ENCODE results near the gene WDPCP. TPM values are rescaled to one million over a fixed set of nuclear protein-coding genes. Genes with fewer than 3 reads are reported as not detected.

WDPCP gene
- total RNA-seq, 3 donors from 2014 or later (not counting 1 experiment from before 2014, with no cell fraction given), result 22.0 to 23.7 (median 22.9) TPM

- Mint-ChIP-seq H3K9me3 (no peaks in the 10 kb centered on the region), H3K27ac (no peak overlapping the region), H3K27me3 (ENCODE audit: low read depth in 2 of 2) (no peaks in the 10 kb centered on the region), H3K36me3 (no peaks in the 10 kb centered on the region), H3K4me1 (no peaks in the 10 kb centered on the region), H3K4me3 (no peak overlapping the region)
- no peaks in the 10 kb centered on the region for H3K27me3 ChIP-seq (ENCODE audit: control insufficient read depth, insufficient read depth, low read length)
- intact Hi-C loops (cut with micrococcal nuclease), result no loop called here
- no peaks in the 10 kb centered on the region for H3K9me3 ChIP-seq (ENCODE audit: control insufficient read depth, insufficient read depth, low read length)
- no peak for DNase-seq
- no peak for TF ChIP-seq CTCF (IDR thresholded peaks at IDR 0.05)
- no peaks in the 10 kb centered on the region for H3K36me3 ChIP-seq (ENCODE audit: control insufficient read depth, insufficient read depth, low read length)
- ATAC-seq, result no peak
- 96% methylated on average over 2 of the region's 4 CpGs for whole genome bisulfite sequencing (ENCODE audit: insufficient coverage)
- H3K27ac ChIP-seq (ENCODE audit: low read length), result no peak overlapping the region
- no peaks in the 10 kb centered on the region for H3K4me1 ChIP-seq (ENCODE audit: control insufficient read depth, insufficient read depth, low read length)
- H3K4me3 ChIP-seq (ENCODE audit: low read length), result no peak overlapping the region
These were observed 208.8 kb downstream of the WDPCP start for GRCh38 chr2:63379451-63379850.

GRCh38 chr2:63378589-63378988 is 209.7 kb downstream of the WDPCP start:
- WGBS (ENCODE audit: insufficient coverage), result no CpG with 5 or more reads among the region's 1 CpG
- no peaks in the 10 kb centered on the region for H3K9me3 Mint-ChIP-seq
- Histone ChIP-seq H3K27ac (ENCODE audit: low read length) (no peak overlapping the region), H3K27me3 (ENCODE audit: control insufficient read depth, insufficient read depth, low read length) (no peaks in the 10 kb centered on the region), H3K9me3 (ENCODE audit: control insufficient read depth, insufficient read depth, low read length) (no peaks in the 10 kb centered on the region), H3K4me1 (ENCODE audit: control insufficient read depth, insufficient read depth, low read length) (no peaks in the 10 kb centered on the region), H3K4me3 (ENCODE audit: low read length) (no peak overlapping the region), H3K36me3 (ENCODE audit: control insufficient read depth, insufficient read depth, low read length) (no peaks in the 10 kb centered on the region)
- no peaks in the 10 kb centered on the region for H3K4me1 Mint-ChIP-seq
- H3K4me3 Mint-ChIP-seq, result no peak overlapping the region
- TF ChIP-seq CTCF (IDR thresholded peaks at IDR 0.05), result no peak
- ATAC-seq (no peak), DNase-seq (no peak)
- intact Hi-C loops (cut with micrococcal nuclease), result no loop called here
- H3K36me3 Mint-ChIP-seq, result peaks cover 5% of the 10 kb centered on the region
- no peak overlapping the region for H3K27ac Mint-ChIP-seq
- H3K27me3 Mint-ChIP-seq (ENCODE audit: low read depth in 2 of 2), result no peaks in the 10 kb centered on the region

- Mint-ChIP-seq H3K27me3 (ENCODE audit: low read depth in 2 of 2) (no peaks in the 10 kb centered on the region), H3K36me3 (peaks cover 15% of the 10 kb centered on the region), H3K27ac (no peak overlapping the region), H3K4me3 (no peak overlapping the region), H3K9me3 (peaks cover 3 to 8% of the 10 kb centered on the region in 2 donors), H3K4me1 (no peaks in the 10 kb centered on the region)
- H3K27me3 ChIP-seq (ENCODE audit: control insufficient read depth, insufficient read depth, low read length), result no peaks in the 10 kb centered on the region
- H3K36me3 ChIP-seq (ENCODE audit: control insufficient read depth, insufficient read depth, low read length), result no peaks in the 10 kb centered on the region
- H3K9me3 ChIP-seq (ENCODE audit: control insufficient read depth, insufficient read depth, low read length), result no peaks in the 10 kb centered on the region
- no peak overlapping the region for H3K4me3 ChIP-seq (ENCODE audit: low read length)
- TF ChIP-seq CTCF (IDR thresholded peaks at IDR 0.05), result no peak
- H3K4me1 ChIP-seq (ENCODE audit: control insufficient read depth, insufficient read depth, low read length), result no peaks in the 10 kb centered on the region
- H3K27ac ChIP-seq (ENCODE audit: low read length), result no peak overlapping the region
- ATAC-seq (no peak), DNase-seq (no peak)
- intact Hi-C loops (cut with micrococcal nuclease), result no loop called here
- WGBS (ENCODE audit: insufficient coverage), result 100% methylated on average over 1 of the region's 2 CpGs
These were observed 213.9 kb downstream of the WDPCP start for GRCh38 chr2:63374341-63374740.

- Mint-ChIP-seq H3K36me3 (peaks cover 15% of the 10 kb centered on the region), H3K27ac (no peak overlapping the region), H3K9me3 (peaks cover 3 to 8% of the 10 kb centered on the region in 2 donors), H3K4me3 (no peak overlapping the region), H3K27me3 (ENCODE audit: low read depth in 2 of 2) (no peaks in the 10 kb centered on the region), H3K4me1 (no peaks in the 10 kb centered on the region)
- ATAC-seq (no peak), DNase-seq (no peak)
- Histone ChIP-seq H3K4me3 (ENCODE audit: low read length) (no peak overlapping the region), H3K4me1 (ENCODE audit: control insufficient read depth, insufficient read depth, low read length) (no peaks in the 10 kb centered on the region), H3K36me3 (ENCODE audit: control insufficient read depth, insufficient read depth, low read length) (no peaks in the 10 kb centered on the region), H3K27me3 (ENCODE audit: control insufficient read depth, insufficient read depth, low read length) (no peaks in the 10 kb centered on the region), H3K9me3 (ENCODE audit: control insufficient read depth, insufficient read depth, low read length) (no peaks in the 10 kb centered on the region), H3K27ac (ENCODE audit: low read length) (no peak overlapping the region)
- intact Hi-C loops (cut with micrococcal nuclease), result no loop called here
- WGBS (ENCODE audit: insufficient coverage), result 100% methylated on average over 3 of the region's 3 CpGs
- no peak for TF ChIP-seq CTCF (IDR thresholded peaks at IDR 0.05)
These were observed 215.7 kb downstream of the WDPCP start for GRCh38 chr2:63372549-63372948.
